MM.1S (cell line): Measurements from ENCODE around the gene ADAMTS3.

ENCODE experiments used
- DNase-seq: peaks from one replicate; pipeline ENCODE4 v3.0.0-alpha.2; 2015
- H2AFZ ChIP-seq: fragments of 300-600 bp; sonication (generic); 2 replicates; pipeline ENCODE4 v1.6.0; 2016; ENCODE audit warnings: antibody characterized with exemption, low read length
- H3F3A ChIP-seq: fragments of 300-600 bp; sonication (generic); 2 replicates; pipeline ENCODE4 v1.6.1; 2016; ENCODE audit warnings: mild to moderate bottlenecking, antibody characterized with exemption, low read length, moderate library complexity, mixed read lengths; ENCODE audit not compliant: insufficient read depth
- H3K27ac ChIP-seq: fragments of 300-600 bp; sonication (generic); 2 replicates; pipeline ENCODE4 v1.5.1; 2016; ENCODE audit warnings: mild to moderate bottlenecking, low read length
- H3K27me3 ChIP-seq: fragments of 300-600 bp; sonication (generic); replicated peaks from 2 replicates; pipeline ENCODE4 v1.6.0; 2016; ENCODE audit warnings: low read length; ENCODE audit not compliant: insufficient read depth
- H3K36me3 ChIP-seq: fragments of 300-600 bp; sonication (generic); replicated peaks from 2 replicates; pipeline ENCODE4 v1.6.1; 2016; ENCODE audit warnings: mild to moderate bottlenecking, low read length, mixed read lengths; ENCODE audit not compliant: insufficient read depth
- H3K4me1 ChIP-seq: fragments of 300-600 bp; sonication (generic); 2 replicates; pipeline ENCODE4 v1.6.1; 2016; ENCODE audit warnings: low read length, mixed read lengths
- H3K4me2 ChIP-seq: fragments of 300-600 bp; sonication (generic); 2 replicates; pipeline ENCODE4 v1.6.0; 2016; ENCODE audit warnings: low read depth, low read length
- H3K4me3 ChIP-seq: fragments of 300-600 bp; sonication (generic); 2 replicates; pipeline ENCODE4 v1.5.1; 2016; ENCODE audit warnings: low read length, mixed read lengths
- H3K79me2 ChIP-seq: fragments of 300-600 bp; sonication (generic); 2 replicates; pipeline ENCODE4 v1.6.1; 2016; ENCODE audit warnings: mixed run types, low read length, mixed read lengths
- H3K9ac ChIP-seq: fragments of 300-600 bp; sonication (generic); 2 replicates; pipeline ENCODE4 v1.6.1; 2016; ENCODE audit warnings: low read length, mixed read lengths
- H3K9me2 ChIP-seq: fragments of 300-600 bp; sonication (generic); replicated peaks from 2 replicates; pipeline ENCODE4 v1.6.1; 2016; ENCODE audit warnings: mild to moderate bottlenecking, low read length, mixed read lengths; ENCODE audit not compliant: insufficient read depth
- H3K9me3 ChIP-seq: fragments of 300-600 bp; sonication (generic); replicated peaks from 2 replicates; pipeline ENCODE4 v1.6.1; 2016; ENCODE audit warnings: mild to moderate bottlenecking, low read length, mixed read lengths; ENCODE audit not compliant: insufficient read depth
- H4K20me1 ChIP-seq: fragments of 300-600 bp; sonication (generic); 2 replicates; pipeline ENCODE4 v1.6.1; 2016; ENCODE audit warnings: mild to moderate bottlenecking, low read length, moderate library complexity, mixed read lengths; ENCODE audit not compliant: insufficient read depth
- EZH2 ChIP-seq: fragments of 300-600 bp; sonication (generic); optimal IDR thresholded peaks from 2 replicates; pipeline ENCODE3; 2017; ENCODE audit warnings: low read depth, mild to moderate bottlenecking, antibody characterized with exemption, low read length, mixed read lengths
- EZH2phosphoT487 ChIP-seq: fragments of 300-600 bp; sonication (generic); IDR thresholded peaks from 2 replicates; pipeline ENCODE4 v1.6.1; 2018; ENCODE audit warnings: antibody characterized with exemption, low read length
- TF ChIP-seq, protein P1 (sequence below): fragments of 300-600 bp; sonication (generic); IDR thresholded peaks from 2 replicates; pipeline ENCODE4 v1.5.1; 2016; ENCODE audit warnings: antibody characterized with exemption, low read length, mixed read lengths

Gene ADAMTS3

DNA sequence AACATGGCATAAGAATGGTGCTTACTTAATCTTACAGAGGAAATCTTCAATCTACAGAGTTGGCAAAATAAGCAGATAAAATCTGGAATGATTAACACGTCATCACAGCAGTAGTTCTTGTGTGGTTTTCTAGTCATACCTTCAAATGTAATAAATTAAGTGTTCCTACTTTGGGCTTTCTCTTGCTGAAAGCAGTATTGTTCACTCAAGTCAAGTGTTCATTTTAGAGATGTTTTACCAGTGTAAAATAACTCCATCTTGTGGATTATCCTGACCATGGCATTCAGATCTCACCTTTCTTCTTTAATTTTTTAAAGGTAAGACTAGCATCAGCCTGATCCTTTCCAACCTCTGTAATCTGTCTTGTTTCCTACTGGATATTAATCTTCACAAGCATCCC lies 72.9 kb downstream of the ADAMTS3 start:
- Histone ChIP-seq H3K36me3 (no peaks in the 10 kb centered on the region), H3K27me3 (no peaks in the 10 kb centered on the region), H2AFZ (no peak overlapping the region), H3K9ac (no peak overlapping the region), H3K4me2 (no peak overlapping the region), H3F3A (no peaks in the 10 kb centered on the region), H3K9me3 (no peaks in the 10 kb centered on the region), H3K4me3 (no peak overlapping the region), H3K4me1 (no peaks in the 10 kb centered on the region), H3K79me2 (no peaks in the 10 kb centered on the region), H3K9me2 (no peaks in the 10 kb centered on the region), H3K27ac (no peak overlapping the region), H4K20me1 (no peaks in the 10 kb centered on the region)
- TF ChIP-seq, protein P1, sequence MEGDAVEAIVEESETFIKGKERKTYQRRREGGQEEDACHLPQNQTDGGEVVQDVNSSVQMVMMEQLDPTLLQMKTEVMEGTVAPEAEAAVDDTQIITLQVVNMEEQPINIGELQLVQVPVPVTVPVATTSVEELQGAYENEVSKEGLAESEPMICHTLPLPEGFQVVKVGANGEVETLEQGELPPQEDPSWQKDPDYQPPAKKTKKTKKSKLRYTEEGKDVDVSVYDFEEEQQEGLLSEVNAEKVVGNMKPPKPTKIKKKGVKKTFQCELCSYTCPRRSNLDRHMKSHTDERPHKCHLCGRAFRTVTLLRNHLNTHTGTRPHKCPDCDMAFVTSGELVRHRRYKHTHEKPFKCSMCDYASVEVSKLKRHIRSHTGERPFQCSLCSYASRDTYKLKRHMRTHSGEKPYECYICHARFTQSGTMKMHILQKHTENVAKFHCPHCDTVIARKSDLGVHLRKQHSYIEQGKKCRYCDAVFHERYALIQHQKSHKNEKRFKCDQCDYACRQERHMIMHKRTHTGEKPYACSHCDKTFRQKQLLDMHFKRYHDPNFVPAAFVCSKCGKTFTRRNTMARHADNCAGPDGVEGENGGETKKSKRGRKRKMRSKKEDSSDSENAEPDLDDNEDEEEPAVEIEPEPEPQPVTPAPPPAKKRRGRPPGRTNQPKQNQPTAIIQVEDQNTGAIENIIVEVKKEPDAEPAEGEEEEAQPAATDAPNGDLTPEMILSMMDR: no peak; the same call in 1 of the 2 replicates
- no peak for DNase-seq

DNA sequence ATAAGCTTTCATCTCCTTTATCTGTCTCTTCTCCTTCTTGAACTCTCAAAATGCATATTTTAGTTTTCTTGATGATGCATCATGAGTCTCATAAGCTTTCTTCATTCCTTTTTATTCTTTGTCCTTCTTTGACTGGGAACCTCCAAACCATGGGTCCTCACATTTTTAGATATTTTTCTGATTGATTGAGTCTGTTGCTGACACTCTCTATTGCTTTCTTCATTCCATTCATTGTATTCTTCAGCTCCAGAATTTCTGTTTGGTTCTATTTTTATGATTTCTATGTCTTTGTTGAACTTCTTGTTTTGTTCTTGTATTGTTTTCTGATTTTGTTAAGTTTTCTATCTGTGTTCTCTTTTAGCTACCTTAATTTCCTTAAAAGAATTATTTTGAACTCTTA lies 74.9 kb downstream of the ADAMTS3 start:
- Histone ChIP-seq H3K79me2 (no peaks in the 10 kb centered on the region), H2AFZ (no peak overlapping the region), H3K9ac (no peak overlapping the region), H3F3A (no peaks in the 10 kb centered on the region), H3K9me3 (0 out of 2 replicates have a peak, but pooled peaks cover 3% of the 10 kb centered on the region), H3K27ac (no peak overlapping the region), H4K20me1 (no peaks in the 10 kb centered on the region), H3K4me1 (no peaks in the 10 kb centered on the region), H3K36me3 (no peaks in the 10 kb centered on the region), H3K9me2 (no peaks in the 10 kb centered on the region), H3K27me3 (no peaks in the 10 kb centered on the region), H3K4me2 (no peak overlapping the region), H3K4me3 (no peak overlapping the region)
- TF ChIP-seq, protein P1: no peak
- TF ChIP-seq EZH2phosphoT487 (no peak), EZH2 (no peak)
- no peak for DNase-seq

DNA sequence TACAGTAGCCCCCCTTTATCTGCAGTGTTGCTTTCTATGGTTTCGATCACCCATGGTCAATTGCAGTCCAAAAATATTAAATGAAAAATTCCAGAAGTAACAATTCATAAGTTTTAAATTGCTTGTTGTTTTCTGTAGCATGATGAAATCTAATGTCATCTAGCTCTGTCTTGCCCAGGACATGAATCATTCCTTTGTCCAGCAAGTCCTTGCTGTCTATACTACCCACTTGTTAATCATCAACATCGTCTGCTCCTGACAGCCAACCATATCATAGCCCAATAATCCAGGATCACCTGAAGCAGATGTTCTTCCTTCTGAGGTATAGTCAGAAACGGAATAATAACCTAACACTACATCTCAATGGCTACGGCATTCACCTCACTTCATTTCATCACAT lies 79.8 kb downstream of the ADAMTS3 start:
- H3K4me3 ChIP-seq: no peak overlapping the region
- no peaks in the 10 kb centered on the region for H3K36me3 ChIP-seq
- H3K79me2 ChIP-seq: no peaks in the 10 kb centered on the region
- H3K4me1 ChIP-seq: no peaks in the 10 kb centered on the region
- TF ChIP-seq EZH2phosphoT487 (no peak), EZH2 (no peak)
- TF ChIP-seq, protein P1: no peak
- H3K9me2 ChIP-seq: no peaks in the 10 kb centered on the region
- no peaks in the 10 kb centered on the region for H3F3A ChIP-seq
- H3K9ac ChIP-seq: no peak overlapping the region
- H3K27me3 ChIP-seq: no peaks in the 10 kb centered on the region
- no peak overlapping the region for H2AFZ ChIP-seq
- no peaks in the 10 kb centered on the region for H4K20me1 ChIP-seq
- H3K27ac ChIP-seq: no peak overlapping the region
- H3K4me2 ChIP-seq: no peak overlapping the region
- DNase-seq: no peak
- 0 out of 2 replicates have a peak, but pooled peaks cover 3% of the 10 kb centered on the region for H3K9me3 ChIP-seq
